ENCODE data around the gene METTL16. TPM values are rescaled to one million over a fixed set of nuclear protein-coding genes. Genes with fewer than 3 reads are reported as not detected.
"Not testable (repeated sequence)": the region's sequence is repeated elsewhere in the genome, so short reads cannot be mapped to it uniquely, and the experiment has no call there.

The METTL16 gene
- total RNA-seq, 1 experiment from 2014 or later, result 18.3 TPM

GRCh38 chr17:2517539-2517938 is 5.9 kb upstream of the METTL16 start:
- Histone ChIP-seq H3K27me3 (ENCODE audit: low read length) (no peaks in the 10 kb centered on the region), H3K27ac (ENCODE audit: low read length) (no peak overlapping the region), H3K36me3 (ENCODE audit: insufficient read depth, low read length) (no peaks in the 10 kb centered on the region), H3K4me1 (ENCODE audit: low read length) (peaks cover 16% of the 10 kb centered on the region), H3K9me3 (ENCODE audit: low read length) (no peaks in the 10 kb centered on the region), H3K9ac (ENCODE audit: low read length) (peak overlapping the region; percentile 54), H3K4me3 (ENCODE audit: low read length) (no peak overlapping the region), H3K4me2 (ENCODE audit: low read depth, low read length, poor library complexity, severe bottlenecking) (peak overlapping the region; percentile 43), H2AFZ (ENCODE audit: low read length) (peak overlapping the region; percentile 56), H3K9me2 (replicated peaks; ENCODE audit: insufficient read depth, low read length) (no peaks in the 10 kb centered on the region), H3K79me2 (ENCODE audit: low read length) (no peaks in the 10 kb centered on the region), H4K20me1 (ENCODE audit: insufficient read depth, low read depth, low read length) (no peaks in the 10 kb centered on the region)
- peak; percentile 59 for DNase-seq

- Histone ChIP-seq H3K27ac (ENCODE audit: low read length) (peak overlapping the region; percentile 84), H3K9me2 (replicated peaks; ENCODE audit: insufficient read depth, low read length) (no peaks in the 10 kb centered on the region), H3K4me2 (ENCODE audit: low read depth, low read length, poor library complexity, severe bottlenecking) (peak overlapping the region; percentile 82), H4K20me1 (ENCODE audit: insufficient read depth, low read depth, low read length) (no peaks in the 10 kb centered on the region), H3K9me3 (ENCODE audit: low read length) (no peaks in the 10 kb centered on the region), H2AFZ (ENCODE audit: low read length) (peak overlapping the region; percentile 66; the same call in 1 of the 2 replicates), H3K9ac (ENCODE audit: low read length) (peak overlapping the region; percentile 84), H3K4me1 (ENCODE audit: low read length) (peaks cover 22% of the 10 kb centered on the region), H3K79me2 (ENCODE audit: low read length) (peaks cover 38% of the 10 kb centered on the region), H3K27me3 (ENCODE audit: low read length) (no peaks in the 10 kb centered on the region), H3K4me3 (ENCODE audit: low read length) (peak overlapping the region; percentile 87), H3K36me3 (ENCODE audit: insufficient read depth, low read length) (peaks cover 11% of the 10 kb centered on the region)
- no peak for DNase-seq
Measured at GRCh38 chr17:2511138-2511461, 588 bp downstream of the METTL16 start.

- peaks cover 22% of the 10 kb centered on the region for H3K4me1 ChIP-seq (ENCODE audit: low read length)
- H2AFZ ChIP-seq (ENCODE audit: low read length), result no peak overlapping the region
- peak overlapping the region; percentile 87 for H3K4me3 ChIP-seq (ENCODE audit: low read length)
- H3K36me3 ChIP-seq (ENCODE audit: insufficient read depth, low read length), result peaks cover 15% of the 10 kb centered on the region
- H3K79me2 ChIP-seq (ENCODE audit: low read length), result peaks cover 43% of the 10 kb centered on the region
- 0 out of 2 replicates have a peak, but pooled peaks cover 2% of the 10 kb centered on the region for H3K9me3 ChIP-seq (ENCODE audit: low read length)
- H3K27ac ChIP-seq (ENCODE audit: low read length), result peak overlapping the region; percentile 84
- H3K9ac ChIP-seq (ENCODE audit: low read length), result peak overlapping the region; percentile 84
- H3K9me2 ChIP-seq (replicated peaks; ENCODE audit: insufficient read depth, low read length), result no peaks in the 10 kb centered on the region
- no peaks in the 10 kb centered on the region for H3K27me3 ChIP-seq (ENCODE audit: low read length)
- no peaks in the 10 kb centered on the region for H4K20me1 ChIP-seq (ENCODE audit: insufficient read depth, low read depth, low read length)
- DNase-seq, result no peak
- H3K4me2 ChIP-seq (ENCODE audit: low read depth, low read length, poor library complexity, severe bottlenecking), result peak overlapping the region; percentile 82
Measured at GRCh38 chr17:2510559-2510958, 1.1 kb downstream of the METTL16 start.

- no peak for DNase-seq
- no peak overlapping the region for H3K4me3 ChIP-seq (ENCODE audit: low read length)
- peaks cover 67% of the 10 kb centered on the region for H3K79me2 ChIP-seq (ENCODE audit: low read length)
- H3K9ac ChIP-seq (ENCODE audit: low read length), result no peak overlapping the region
- H3K4me2 ChIP-seq (ENCODE audit: low read depth, low read length, poor library complexity, severe bottlenecking), result no peak overlapping the region
- no peaks in the 10 kb centered on the region for H4K20me1 ChIP-seq (ENCODE audit: insufficient read depth, low read depth, low read length)
- H3K27me3 ChIP-seq (ENCODE audit: low read length), result no peaks in the 10 kb centered on the region
- no peaks in the 10 kb centered on the region for H3K9me2 ChIP-seq (replicated peaks; ENCODE audit: insufficient read depth, low read length)
- H3K4me1 ChIP-seq (ENCODE audit: low read length), result peaks cover 20% of the 10 kb centered on the region
- no peak overlapping the region for H3K27ac ChIP-seq (ENCODE audit: low read length)
- H3K36me3 ChIP-seq (ENCODE audit: insufficient read depth, low read length), result peaks cover 30% of the 10 kb centered on the region
- H2AFZ ChIP-seq (ENCODE audit: low read length), result no peak overlapping the region
- H3K9me3 ChIP-seq (ENCODE audit: low read length), result peaks cover 8% of the 10 kb centered on the region; the same call in 1 of the 2 replicates
Measured at GRCh38 chr17:2508035-2508434, 3.7 kb downstream of the METTL16 start.

- H3K9me3 ChIP-seq (ENCODE audit: low read length); H3K27me3 ChIP-seq (ENCODE audit: low read length); H4K20me1 ChIP-seq (ENCODE audit: insufficient read depth, low read depth, low read length); DNase-seq; H3K9ac ChIP-seq (ENCODE audit: low read length); H3K27ac ChIP-seq (ENCODE audit: low read length); H2AFZ ChIP-seq (ENCODE audit: low read length); H3K4me3 ChIP-seq (ENCODE audit: low read length); H3K4me2 ChIP-seq (ENCODE audit: low read depth, low read length, poor library complexity, severe bottlenecking); H3K9me2 ChIP-seq (replicated peaks; ENCODE audit: insufficient read depth, low read length): not testable (repeated sequence)
- Histone ChIP-seq H3K4me1 (ENCODE audit: low read length) (peaks cover 15% of the 10 kb centered on the region), H3K36me3 (ENCODE audit: insufficient read depth, low read length) (peaks cover 30% of the 10 kb centered on the region), H3K79me2 (ENCODE audit: low read length) (peaks cover 77% of the 10 kb centered on the region)
Measured at GRCh38 chr17:2507015-2507414, 4.7 kb downstream of the METTL16 start.

- H3K79me2 ChIP-seq (ENCODE audit: low read length), result peaks cover 68% of the 10 kb centered on the region
Measured at GRCh38 chr17:2503627-2504026, 8.1 kb downstream of the METTL16 start.

GRCh38 chr17:2502871-2503580 is 8.7 kb downstream of the METTL16 start:
- peaks cover 20% of the 10 kb centered on the region for H3K36me3 ChIP-seq (ENCODE audit: insufficient read depth, low read length)
- H4K20me1 ChIP-seq (ENCODE audit: insufficient read depth, low read depth, low read length), result no peaks in the 10 kb centered on the region; the same call in 1 of the 2 replicates

More at GRCh38 chr17:2503627-2504026, 8.1 kb downstream of the METTL16 start:
- H3K36me3 ChIP-seq (ENCODE audit: insufficient read depth, low read length), result peaks cover 26% of the 10 kb centered on the region
- H2AFZ ChIP-seq (ENCODE audit: low read length), result no peak overlapping the region
- no peak overlapping the region for H3K9ac ChIP-seq (ENCODE audit: low read length)
- no peak overlapping the region for H3K27ac ChIP-seq (ENCODE audit: low read length)
- peaks cover 8% of the 10 kb centered on the region; the same call in 1 of the 2 replicates for H3K9me3 ChIP-seq (ENCODE audit: low read length)
- H3K4me3 ChIP-seq (ENCODE audit: low read length), result no peak overlapping the region
- H3K4me1 ChIP-seq (ENCODE audit: low read length), result peaks cover 2% of the 10 kb centered on the region
- no peaks in the 10 kb centered on the region; the same call in 1 of the 2 replicates for H4K20me1 ChIP-seq (ENCODE audit: insufficient read depth, low read depth, low read length)
- no peaks in the 10 kb centered on the region for H3K27me3 ChIP-seq (ENCODE audit: low read length)
- no peak overlapping the region for H3K4me2 ChIP-seq (ENCODE audit: low read depth, low read length, poor library complexity, severe bottlenecking)
- H3K9me2 ChIP-seq (replicated peaks; ENCODE audit: insufficient read depth, low read length), result no peaks in the 10 kb centered on the region
- DNase-seq, result no peak

GRCh38 chr17:2500446-2500845 is 11.2 kb downstream of the METTL16 start:
- peaks cover 14% of the 10 kb centered on the region for H3K36me3 ChIP-seq (ENCODE audit: insufficient read depth, low read length)
- no peak overlapping the region for H3K4me2 ChIP-seq (ENCODE audit: low read depth, low read length, poor library complexity, severe bottlenecking)
- DNase-seq, result no peak
- no peaks in the 10 kb centered on the region; the same call in 1 of the 2 replicates for H3K4me1 ChIP-seq (ENCODE audit: low read length)
- H3K9me3 ChIP-seq (ENCODE audit: low read length), result peaks cover 4% of the 10 kb centered on the region; the same call in 1 of the 2 replicates
- H3K79me2 ChIP-seq (ENCODE audit: low read length), result peaks cover 78% of the 10 kb centered on the region
- H3K9ac ChIP-seq (ENCODE audit: low read length), result no peak overlapping the region
- no peaks in the 10 kb centered on the region; the same call in 1 of the 2 replicates for H4K20me1 ChIP-seq (ENCODE audit: insufficient read depth, low read depth, low read length)
- H3K4me3 ChIP-seq (ENCODE audit: low read length), result no peak overlapping the region
- H3K27me3 ChIP-seq (ENCODE audit: low read length), result no peaks in the 10 kb centered on the region
- no peak overlapping the region for H3K27ac ChIP-seq (ENCODE audit: low read length)
- no peak overlapping the region for H2AFZ ChIP-seq (ENCODE audit: low read length)
- H3K9me2 ChIP-seq (replicated peaks; ENCODE audit: insufficient read depth, low read length), result no peaks in the 10 kb centered on the region

More at GRCh38 chr17:2502871-2503580, 8.7 kb downstream of the METTL16 start:
- H3K9me3 ChIP-seq (ENCODE audit: low read length), result peaks cover 8% of the 10 kb centered on the region; the same call in 1 of the 2 replicates
- no peak overlapping the region for H3K4me2 ChIP-seq (ENCODE audit: low read depth, low read length, poor library complexity, severe bottlenecking)
- H3K9me2 ChIP-seq (replicated peaks; ENCODE audit: insufficient read depth, low read length), result no peaks in the 10 kb centered on the region
- H3K79me2 ChIP-seq (ENCODE audit: low read length), result peaks cover 68% of the 10 kb centered on the region
- no peaks in the 10 kb centered on the region for H3K27me3 ChIP-seq (ENCODE audit: low read length)
- H3K4me3 ChIP-seq (ENCODE audit: low read length), result no peak overlapping the region
- H3K9ac ChIP-seq (ENCODE audit: low read length), result no peak overlapping the region
- DNase-seq, result no peak
- no peak overlapping the region for H2AFZ ChIP-seq (ENCODE audit: low read length)
- no peaks in the 10 kb centered on the region; the same call in 1 of the 2 replicates for H3K4me1 ChIP-seq (ENCODE audit: low read length)
- no peak overlapping the region for H3K27ac ChIP-seq (ENCODE audit: low read length)

Data from Karpas-422 (cell line).